Erythroblast (primary cell): ENCODE data around the gene KDM2A.

ENCODE experiments used
- GATA1 ChIP-seq: IDR thresholded peaks from 2 replicates; pipeline ENCODE4 v1.6.1; 2011; ENCODE audit warnings: low read depth, mild to moderate bottlenecking, control low read depth, low read length, moderate library complexity
- POLR2A ChIP-seq: IDR thresholded peaks from 2 replicates; pipeline ENCODE4 v1.6.1; 2011; ENCODE audit warnings: mild to moderate bottlenecking, low read length

DNA sequence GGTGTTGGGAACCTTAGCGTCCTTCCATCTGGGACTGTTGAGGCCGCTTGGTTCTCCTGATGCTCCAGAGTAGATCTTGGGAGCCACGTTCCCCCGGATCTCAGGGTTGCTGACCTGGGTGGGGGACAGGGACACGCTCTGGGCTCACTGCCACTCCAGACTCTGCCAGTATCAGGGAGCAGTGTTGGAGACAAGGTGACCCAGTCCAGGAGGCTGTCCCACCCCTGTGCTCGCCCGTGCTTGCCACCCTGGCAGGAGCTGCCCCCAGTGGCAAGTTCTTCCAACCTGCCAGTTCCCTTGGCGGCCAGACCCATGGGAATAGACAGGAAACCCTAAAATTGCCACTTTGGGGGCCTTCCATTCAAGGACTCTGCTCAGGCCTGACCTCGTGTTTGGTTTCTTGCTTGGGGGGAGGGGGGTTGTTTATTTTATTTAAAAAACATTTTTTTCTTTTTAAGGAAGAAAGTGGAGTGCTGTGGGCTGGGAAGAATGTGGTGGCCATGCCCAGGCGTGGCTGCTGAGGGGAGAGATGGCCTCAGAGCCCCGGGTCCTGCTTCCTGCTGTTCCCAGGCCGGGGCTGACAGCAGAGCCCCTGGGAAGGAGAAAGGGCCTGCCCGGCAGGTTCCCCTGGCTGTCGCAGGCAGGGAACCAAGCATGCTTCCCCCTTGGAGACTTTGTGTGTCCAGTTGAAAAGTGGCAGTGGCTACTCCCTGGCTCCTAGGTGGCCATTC lies 154.4 kb downstream of the KDM2A start:
- TF ChIP-seq POLR2A: no peak
- no peak for TF ChIP-seq GATA1
